Stimulated activated CD8-positive, alpha-beta memory T cell treated with anti-CD3 and anti-CD28 coated beads, Interleukin-12 subunit alpha, Interleukin-12 subunit beta, amount 100 ng/mL, for 24 hours (primary cell): ENCODE measurements around the gene CEMP1.

Experiments used
- DNase-seq: peaks from one replicate; pipeline ENCODE4 v3.0.0-alpha.2; 2020; ENCODE audit errors: extremely low read depth

CEMP1 gene

GRCh38 chr16:2501946-2502895 is 29.0 kb downstream of the CEMP1 start:
- DNase-seq, result no peak

DNA sequence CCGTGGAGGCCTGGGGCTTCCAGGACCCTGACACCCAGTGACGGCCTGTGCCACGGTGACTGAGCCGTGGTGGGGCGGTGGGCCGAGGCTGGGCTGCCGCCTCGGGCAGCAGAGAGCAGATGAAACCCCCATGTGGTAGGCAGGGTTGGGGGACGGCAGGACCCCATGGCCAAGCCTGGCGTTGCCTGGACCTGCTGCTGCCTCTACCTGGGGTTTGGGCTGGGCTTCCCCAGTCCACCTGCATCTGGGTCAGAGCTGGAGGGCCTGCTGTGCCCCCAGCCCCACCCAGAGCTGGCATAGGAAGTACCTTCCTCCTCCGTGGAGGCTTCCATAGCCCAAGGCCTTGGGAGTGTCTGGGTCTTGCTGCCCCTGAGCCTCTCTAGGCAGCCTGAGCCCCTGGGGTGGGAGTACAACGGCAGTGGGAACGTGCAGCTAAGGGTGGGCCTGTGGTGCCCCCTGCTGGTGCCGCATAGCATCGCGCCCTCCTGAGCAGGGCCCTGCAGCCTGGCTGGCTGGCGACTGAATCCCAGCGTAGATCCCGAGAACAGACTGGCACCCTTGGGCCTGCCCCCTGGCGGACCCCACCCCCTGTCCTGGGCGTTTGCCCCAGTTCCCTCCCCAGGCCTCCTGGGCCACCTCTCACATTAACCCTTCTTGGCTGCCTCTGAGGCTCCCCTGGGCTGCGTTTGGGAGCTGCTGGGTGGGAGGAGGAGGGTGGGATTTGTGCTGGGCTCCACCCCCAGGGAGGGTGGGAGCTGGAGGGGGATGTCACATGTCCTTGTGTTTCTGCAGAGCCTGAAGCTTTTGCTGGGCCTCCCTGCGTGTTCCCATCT is 30.1 kb downstream of the CEMP1 start:
- DNase-seq, result no peak

DNA sequence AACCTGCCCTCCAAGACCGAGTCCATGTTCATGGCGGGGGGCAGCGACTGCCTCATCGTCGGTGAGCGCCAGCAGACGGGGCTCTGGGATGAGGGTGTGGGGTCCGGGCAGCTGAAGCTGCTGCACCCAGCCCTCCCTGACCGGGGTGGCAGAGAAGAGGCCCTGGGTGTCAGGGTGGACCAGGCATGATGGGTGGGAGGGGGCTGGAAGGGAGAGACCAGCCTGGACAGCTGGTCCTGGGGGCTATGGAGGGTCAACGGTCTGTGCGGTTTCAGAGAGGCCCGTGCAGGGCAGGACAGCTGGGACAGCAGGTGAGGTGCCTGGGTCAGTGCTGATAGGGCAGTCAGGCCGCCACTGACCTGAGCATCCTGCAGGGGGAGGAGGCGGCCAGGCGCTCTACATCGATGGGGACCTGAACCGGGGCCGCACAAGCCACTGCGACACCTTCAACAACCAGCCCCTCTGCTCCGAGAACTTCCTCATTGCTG is 30.7 kb downstream of the CEMP1 start:
- DNase-seq, result no peak

- DNase-seq, result no peak
Observed at GRCh38 chr16:2499890-2500429, 31.2 kb downstream of the CEMP1 start.

GRCh38 chr16:2499454-2499853 is 31.8 kb downstream of the CEMP1 start:
- no peak for DNase-seq

GRCh38 chr16:2498531-2499253 is 32.5 kb downstream of the CEMP1 start:
- DNase-seq, result no peak

- DNase-seq, result no peak
Observed at GRCh38 chr16:2497695-2498484, 33.3 kb downstream of the CEMP1 start.

DNA sequence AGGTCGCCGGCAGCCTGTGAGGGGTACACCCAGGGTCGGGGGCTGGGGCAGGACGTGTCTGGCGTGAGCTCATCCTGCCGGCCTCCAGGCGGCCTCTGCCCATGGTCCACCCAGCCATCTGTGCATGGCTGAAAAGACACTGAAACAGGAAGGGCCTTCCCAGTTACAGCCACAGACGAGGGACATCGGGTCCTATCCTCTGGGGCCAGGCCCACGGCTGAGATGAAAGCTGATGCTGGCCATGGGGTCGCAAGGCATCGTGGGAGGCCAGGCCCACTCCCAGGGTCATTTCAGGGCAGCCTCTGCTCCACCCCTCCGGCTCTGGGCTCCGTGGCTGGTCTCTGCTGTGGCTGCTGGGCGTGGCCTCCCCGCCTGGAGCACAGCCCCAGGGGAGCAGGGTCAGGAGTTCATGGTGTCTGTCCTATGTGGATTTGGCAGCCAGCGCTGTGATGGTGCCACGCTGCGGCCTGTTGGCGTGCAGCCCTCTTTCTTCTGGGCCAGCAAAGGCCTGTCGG is 34.0 kb downstream of the CEMP1 start:
- no peak for DNase-seq

GRCh38 chr16:2496223-2497115 is 34.7 kb downstream of the CEMP1 start:
- DNase-seq, result no peak

- DNase-seq, result no peak
Observed at GRCh38 chr16:2495041-2495440, 36.2 kb downstream of the CEMP1 start.

GRCh38 chr16:2494616-2495015 is 36.6 kb downstream of the CEMP1 start:
- no peak for DNase-seq

DNA sequence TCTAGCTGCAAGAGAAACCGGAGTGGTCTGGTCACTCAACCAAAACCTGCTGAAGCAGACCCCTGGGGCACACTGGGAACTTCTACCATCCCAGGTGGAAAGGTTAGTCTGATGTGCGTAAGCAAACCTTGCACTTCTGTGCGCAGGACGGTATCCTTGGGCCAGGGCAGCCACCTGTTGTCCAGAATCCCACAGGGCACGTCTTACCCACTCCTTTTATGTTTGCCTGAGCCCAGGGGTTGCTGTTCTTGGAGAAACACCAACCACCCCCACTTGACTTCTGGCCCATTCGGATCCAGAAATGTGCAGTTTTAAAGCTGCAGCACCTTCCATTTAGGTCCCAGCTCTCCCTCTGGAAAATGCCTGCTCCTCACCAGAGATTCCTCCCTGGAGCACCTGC is 37.6 kb downstream of the CEMP1 start:
- no peak for DNase-seq

DNA sequence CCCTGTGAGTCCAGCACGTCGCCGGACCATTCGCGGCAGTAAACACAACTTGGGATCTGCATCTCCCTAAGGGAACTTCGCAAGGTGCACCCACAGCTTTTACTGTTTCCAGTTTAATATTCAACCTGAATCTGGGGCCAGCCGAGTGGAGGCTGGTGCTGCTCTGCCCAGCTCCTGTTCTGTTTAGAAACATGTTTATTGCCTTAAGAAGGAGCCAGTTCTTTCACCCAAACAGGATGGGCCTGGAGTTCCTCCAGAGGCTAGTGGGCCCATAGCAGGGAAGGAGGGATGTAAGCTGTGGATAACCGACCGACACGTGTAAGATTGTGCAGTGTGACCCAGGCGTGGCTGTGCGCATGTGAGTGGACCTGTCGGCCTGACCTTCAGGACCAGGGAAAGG is 38.9 kb downstream of the CEMP1 start:
- DNase-seq, result no peak

GRCh38 chr16:2490190-2491105 is 40.8 kb downstream of the CEMP1 start:
- DNase-seq, result no peak

DNA sequence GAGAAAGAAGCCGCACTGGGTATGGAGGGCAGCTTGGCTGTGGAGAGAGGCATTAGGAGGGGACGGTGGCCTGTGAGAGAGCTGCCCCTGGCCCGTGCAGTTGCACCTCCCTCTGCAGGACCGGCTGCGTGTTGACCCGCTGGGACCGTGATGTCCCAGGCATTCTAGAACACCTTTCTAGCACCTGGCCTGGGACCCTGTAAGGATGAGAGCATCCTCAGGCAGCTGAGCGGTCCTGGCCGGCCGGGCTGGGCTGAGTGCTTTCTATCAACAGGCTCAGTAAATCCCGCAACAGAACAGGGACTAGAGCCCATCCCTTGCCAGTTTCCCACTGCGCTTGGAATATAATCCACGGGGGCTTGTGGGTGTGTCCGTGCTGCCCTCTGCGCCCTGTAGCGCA is 41.6 kb downstream of the CEMP1 start:
- DNase-seq, result no peak

DNA sequence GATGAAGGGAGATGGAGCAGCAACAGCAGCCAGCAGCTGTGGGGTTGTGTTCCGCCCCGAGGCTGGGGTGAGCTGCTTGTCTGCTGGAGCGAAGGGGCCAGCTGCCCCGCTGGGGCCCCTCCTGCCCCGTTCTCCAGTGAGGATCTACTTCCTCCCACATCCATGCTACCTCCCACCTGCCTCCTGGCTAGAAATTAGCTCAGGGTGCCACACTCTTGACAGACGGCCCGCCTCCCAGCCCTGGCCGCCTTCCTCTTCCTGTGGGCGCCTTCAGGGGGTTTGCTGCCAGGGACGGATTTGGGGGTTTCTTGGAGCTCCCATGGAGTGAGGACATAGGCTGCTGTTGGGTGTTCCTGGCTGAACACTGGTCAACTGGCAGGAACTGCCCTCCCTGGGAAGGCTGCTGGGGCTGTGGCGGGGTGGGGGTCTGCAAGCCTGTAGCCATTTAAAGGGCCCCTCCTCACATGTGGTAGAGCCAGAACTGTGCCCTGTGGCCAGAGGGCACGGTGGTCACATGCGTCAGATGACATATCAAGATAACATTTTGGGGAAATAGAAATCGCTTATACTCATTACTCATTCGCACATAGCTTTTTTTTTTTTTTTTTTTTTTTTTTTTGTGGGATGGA is 43.2 kb downstream of the CEMP1 start:
- DNase-seq, result no peak

GRCh38 chr16:2487517-2487842 is 43.7 kb downstream of the CEMP1 start:
- no peak for DNase-seq
